Hepatocyte (in vitro differentiated cells): ENCODE measurements around the gene SZRD1.

Experiments used
- EZH2 ChIP-seq: fragments of 200-600 bp; sonication (generic); IDR thresholded peaks from 2 replicates; pipeline ENCODE4 v1.6.1; 2016; ENCODE audit warnings: antibody characterized with exemption, mild to moderate bottlenecking, borderline replicate concordance
- TF ChIP-seq, protein P1 (sequence below): fragments of 200-600 bp; sonication (generic); IDR thresholded peaks from 2 replicates; pipeline ENCODE4 v1.5.1; 2016; ENCODE audit warnings: antibody characterized with exemption, mild to moderate bottlenecking; ENCODE audit not compliant: poor library complexity

DNA sequence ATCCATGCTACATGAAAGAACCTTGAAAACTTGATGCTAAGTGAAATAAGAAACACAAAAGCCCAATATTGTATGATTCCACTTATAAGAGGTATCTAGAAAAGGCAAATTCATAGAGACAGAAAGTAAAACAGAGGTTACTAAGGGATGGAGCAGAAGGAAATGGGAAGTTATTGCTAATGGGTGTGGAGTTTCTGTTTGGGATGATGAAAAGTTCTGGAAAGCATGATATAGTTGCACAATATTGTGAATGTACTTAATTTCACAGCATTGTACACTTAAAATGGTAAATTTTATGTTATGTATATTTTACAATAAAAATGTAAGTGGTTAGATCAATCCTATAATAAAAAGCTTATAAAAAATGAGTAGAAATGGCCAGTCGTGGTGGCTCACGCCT is 71.9 kb downstream of the SZRD1 start:
- TF ChIP-seq, protein P1, sequence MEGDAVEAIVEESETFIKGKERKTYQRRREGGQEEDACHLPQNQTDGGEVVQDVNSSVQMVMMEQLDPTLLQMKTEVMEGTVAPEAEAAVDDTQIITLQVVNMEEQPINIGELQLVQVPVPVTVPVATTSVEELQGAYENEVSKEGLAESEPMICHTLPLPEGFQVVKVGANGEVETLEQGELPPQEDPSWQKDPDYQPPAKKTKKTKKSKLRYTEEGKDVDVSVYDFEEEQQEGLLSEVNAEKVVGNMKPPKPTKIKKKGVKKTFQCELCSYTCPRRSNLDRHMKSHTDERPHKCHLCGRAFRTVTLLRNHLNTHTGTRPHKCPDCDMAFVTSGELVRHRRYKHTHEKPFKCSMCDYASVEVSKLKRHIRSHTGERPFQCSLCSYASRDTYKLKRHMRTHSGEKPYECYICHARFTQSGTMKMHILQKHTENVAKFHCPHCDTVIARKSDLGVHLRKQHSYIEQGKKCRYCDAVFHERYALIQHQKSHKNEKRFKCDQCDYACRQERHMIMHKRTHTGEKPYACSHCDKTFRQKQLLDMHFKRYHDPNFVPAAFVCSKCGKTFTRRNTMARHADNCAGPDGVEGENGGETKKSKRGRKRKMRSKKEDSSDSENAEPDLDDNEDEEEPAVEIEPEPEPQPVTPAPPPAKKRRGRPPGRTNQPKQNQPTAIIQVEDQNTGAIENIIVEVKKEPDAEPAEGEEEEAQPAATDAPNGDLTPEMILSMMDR: no peak
- TF ChIP-seq EZH2: no peak
